Activated T-cell treated with anti-CD3 and anti-CD28 coated beads, Interleukin-2, amount 50 U/mL, for 1 hour (primary cell): ENCODE results near the gene ANKS1B.

Experiments
- DNase-seq: peaks from one replicate; pipeline ENCODE4 v3.0.0-alpha.2; 2020

ANKS1B gene

GRCh38 chr12:99152337-99152736, 832.4 kb downstream of the ANKS1B start:
- no peak for DNase-seq

- DNase-seq = no peak
These were observed 833.0 kb downstream of the ANKS1B start for GRCh38 chr12:99151744-99152143.

GRCh38 chr12:99147130-99147529, 837.6 kb downstream of the ANKS1B start:
- DNase-seq = no peak

- DNase-seq = no peak
These were observed 838.0 kb downstream of the ANKS1B start for GRCh38 chr12:99146730-99147129.

- no peak for DNase-seq
These were observed 838.6 kb downstream of the ANKS1B start for GRCh38 chr12:99146185-99146584.

GRCh38 chr12:99142651-99143050, 842.1 kb downstream of the ANKS1B start:
- DNase-seq = no peak

GRCh38 chr12:99140017-99140720, 844.6 kb downstream of the ANKS1B start:
- DNase-seq = no peak

GRCh38 chr12:99138393-99138792, 846.3 kb downstream of the ANKS1B start:
- DNase-seq = no peak

GRCh38 chr12:99137124-99137855, 847.4 kb downstream of the ANKS1B start:
- DNase-seq = no peak

- no peak for DNase-seq
These were observed 848.2 kb downstream of the ANKS1B start for GRCh38 chr12:99136516-99136915.

- DNase-seq = no peak
These were observed 849.4 kb downstream of the ANKS1B start for GRCh38 chr12:99135376-99135775.

GRCh38 chr12:99133401-99133800, 851.3 kb downstream of the ANKS1B start:
- DNase-seq = no peak

- no peak for DNase-seq
These were observed 853.0 kb downstream of the ANKS1B start for GRCh38 chr12:99131751-99132199.

- no peak for DNase-seq
These were observed 853.8 kb downstream of the ANKS1B start for GRCh38 chr12:99130808-99131553.

GRCh38 chr12:99128246-99128802, 856.4 kb downstream of the ANKS1B start:
- no peak for DNase-seq

- no peak for DNase-seq
These were observed 861.8 kb downstream of the ANKS1B start for GRCh38 chr12:99122959-99123358.

GRCh38 chr12:99122496-99122895, 862.2 kb downstream of the ANKS1B start:
- no peak for DNase-seq

GRCh38 chr12:99121546-99121945, 863.2 kb downstream of the ANKS1B start:
- DNase-seq = no peak

GRCh38 chr12:99119943-99120342, 864.8 kb downstream of the ANKS1B start:
- no peak for DNase-seq

- no peak for DNase-seq
These were observed 865.3 kb downstream of the ANKS1B start for GRCh38 chr12:99119449-99119848.

- no peak for DNase-seq
These were observed 873.1 kb downstream of the ANKS1B start for GRCh38 chr12:99111600-99111999.

- DNase-seq = no peak
These were observed 873.9 kb downstream of the ANKS1B start for GRCh38 chr12:99110868-99111267.

GRCh38 chr12:99110212-99110611, 874.5 kb downstream of the ANKS1B start:
- DNase-seq = no peak
